HL-60 (cell line): Measurements from ENCODE around the gene SRPK2.
A peak's percentile ranks its signal among the peaks of the same experiment; 100 is the strongest.

ENCODE experiments used
- DNase-seq, 2 experiments: peaks; one replicate each; pipeline ENCODE4 v3.0.0-alpha.2; 2010 to 2020; ENCODE audit warnings: low read depth in 1 of 2, low spot score in 1 of 2
- H3K27ac ChIP-seq: fragments of 250-450 bp; sonication (Bioruptor Pico); replicated peaks from 2 replicates; pipeline ENCODE4 v1.5.1; 2020; ENCODE audit warnings: mild to moderate bottlenecking, moderate library complexity
- H3K27me3 ChIP-seq: fragments of 250-450 bp; sonication (Bioruptor Pico); 2 replicates; pipeline ENCODE4 v1.5.1; 2021; ENCODE audit warnings: mild to moderate bottlenecking, moderate library complexity; ENCODE audit not compliant: insufficient read depth, poor library complexity, severe bottlenecking
- H3K4me3 ChIP-seq: replicated peaks from 2 replicates; pipeline ENCODE4 v1.5.1; 2011; ENCODE audit warnings: mild to moderate bottlenecking, control low read depth, low read length; ENCODE audit not compliant: insufficient read depth
- GABPA ChIP-seq: IDR thresholded peaks from 2 replicates; pipeline ENCODE4 v1.6.1; 2012; ENCODE audit warnings: low read depth
- POLR2AphosphoS5 ChIP-seq: IDR thresholded peaks from 2 replicates; pipeline ENCODE4 v1.6.1; 2012; ENCODE audit warnings: low read depth
- SPI1 ChIP-seq: IDR thresholded peaks from 2 replicates; pipeline ENCODE4 v1.6.1; 2012; ENCODE audit warnings: low read depth, mild to moderate bottlenecking, borderline replicate concordance
- TF ChIP-seq, protein P1 (sequence below): IDR thresholded peaks from one replicate; pipeline ENCODE4 v1.5.1; 2011; ENCODE audit warnings: low read length, control low read depth, inconsistent platforms; ENCODE audit not compliant: insufficient read depth
- TF ChIP-seq, protein P2 (sequence below): IDR thresholded peaks from 2 replicates; pipeline ENCODE4 v1.6.1; 2012; ENCODE audit warnings: low read depth; ENCODE audit not compliant: insufficient replicate concordance

SRPK2 gene

DNA sequence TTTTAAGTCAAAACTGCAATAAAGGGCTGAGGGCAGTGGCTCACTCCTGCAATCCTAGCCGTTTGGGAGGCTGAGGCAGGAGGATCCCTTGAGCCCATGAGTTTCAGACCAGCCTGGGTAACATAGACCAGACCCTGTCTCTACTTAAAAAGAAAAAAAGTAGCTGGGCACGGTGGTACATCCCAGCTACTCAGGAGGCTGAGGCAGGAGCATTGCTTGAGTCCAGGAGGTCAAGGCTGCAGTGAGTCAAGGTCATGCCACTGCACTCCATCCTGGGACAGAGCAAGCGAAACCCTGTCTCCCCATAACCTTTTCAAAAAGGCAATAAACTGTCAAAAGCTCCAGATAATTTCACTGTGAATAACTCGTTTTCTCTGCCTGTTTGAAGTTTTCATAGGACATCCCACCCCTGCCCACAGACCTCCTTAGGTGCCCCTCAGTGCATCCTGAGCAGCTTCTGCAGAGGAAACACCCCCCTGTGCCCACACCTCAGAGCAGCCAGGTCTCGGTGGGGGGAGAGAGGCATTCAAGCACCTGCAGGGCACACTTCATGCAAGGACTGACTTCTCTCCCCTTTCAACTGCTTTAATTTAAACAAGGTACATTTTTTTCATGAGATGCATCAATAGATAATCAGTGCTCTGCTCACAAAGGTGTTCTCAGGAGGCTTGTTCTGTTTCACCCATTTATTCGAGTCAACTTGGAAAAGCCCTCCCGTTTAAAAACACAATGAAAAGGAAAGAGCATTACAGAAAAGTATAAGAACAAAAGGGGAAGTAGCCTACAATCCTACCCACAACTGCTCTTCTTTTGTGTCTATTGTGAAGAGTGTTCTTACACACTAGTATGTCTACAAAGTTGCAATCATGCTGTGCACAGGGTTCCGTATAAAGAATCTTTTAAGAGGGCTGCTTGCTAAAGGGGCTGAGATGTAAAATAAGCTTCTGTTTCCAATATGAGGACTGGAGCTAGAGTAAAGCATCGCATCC lies 269.8 kb downstream of the SRPK2 start:
- H3K27ac ChIP-seq = no peak overlapping the region
- no peak for DNase-seq
- TF ChIP-seq SPI1 (peak; percentile 64; the same call in 1 of the 2 replicates), POLR2AphosphoS5 (no peak)
- no peak overlapping the region for H3K4me3 ChIP-seq
- no peaks in the 10 kb centered on the region for H3K27me3 ChIP-seq

DNA sequence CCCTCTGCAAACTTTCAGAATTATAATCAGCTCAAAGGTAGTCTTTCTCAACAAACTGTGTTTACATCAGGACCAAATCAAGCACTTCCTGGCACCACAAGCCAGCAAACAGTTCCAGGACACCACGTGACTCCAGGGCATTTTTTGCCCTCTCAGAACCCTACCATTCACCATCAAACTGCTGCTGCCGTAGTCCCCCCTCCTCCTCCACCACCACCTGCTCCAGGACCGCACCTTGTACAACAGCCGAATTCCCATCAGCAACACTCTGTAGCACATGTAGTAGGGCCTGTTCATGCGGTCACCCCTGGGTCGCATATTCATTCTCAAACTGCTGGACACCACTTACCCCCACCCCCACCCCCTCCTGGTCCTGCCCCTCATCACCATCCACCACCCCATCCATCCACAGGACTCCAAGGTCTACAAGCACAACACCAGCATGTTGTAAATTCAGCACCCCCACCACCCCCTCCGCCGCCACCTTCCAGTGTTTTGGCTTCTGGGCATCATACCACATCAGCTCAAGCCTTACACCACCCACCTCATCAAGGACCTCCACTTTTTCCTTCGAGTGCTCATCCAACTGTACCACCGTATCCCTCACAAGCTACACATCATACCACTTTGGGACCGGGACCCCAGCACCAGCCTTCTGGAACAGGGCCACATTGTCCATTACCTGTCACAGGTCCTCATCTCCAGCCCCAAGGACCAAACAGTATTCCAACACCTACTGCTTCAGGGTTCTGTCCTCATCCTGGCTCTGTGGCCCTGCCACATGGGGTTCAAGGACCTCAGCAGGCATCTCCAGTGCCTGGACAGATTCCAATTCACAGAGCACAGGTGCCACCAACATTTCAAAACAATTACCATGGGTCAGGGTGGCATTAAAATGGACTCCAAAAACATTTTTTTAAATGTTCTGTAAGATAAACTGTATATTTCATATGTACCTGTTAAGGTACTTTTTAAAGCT lies 276.0 kb downstream of the SRPK2 start:
- H3K27ac ChIP-seq = no peak overlapping the region
- TF ChIP-seq POLR2AphosphoS5 (peak; percentile 43; the same call in 1 of the 2 replicates), SPI1 (no peak)
- DNase-seq = no peak
- no peaks in the 10 kb centered on the region for H3K27me3 ChIP-seq
- no peak overlapping the region for H3K4me3 ChIP-seq

DNA sequence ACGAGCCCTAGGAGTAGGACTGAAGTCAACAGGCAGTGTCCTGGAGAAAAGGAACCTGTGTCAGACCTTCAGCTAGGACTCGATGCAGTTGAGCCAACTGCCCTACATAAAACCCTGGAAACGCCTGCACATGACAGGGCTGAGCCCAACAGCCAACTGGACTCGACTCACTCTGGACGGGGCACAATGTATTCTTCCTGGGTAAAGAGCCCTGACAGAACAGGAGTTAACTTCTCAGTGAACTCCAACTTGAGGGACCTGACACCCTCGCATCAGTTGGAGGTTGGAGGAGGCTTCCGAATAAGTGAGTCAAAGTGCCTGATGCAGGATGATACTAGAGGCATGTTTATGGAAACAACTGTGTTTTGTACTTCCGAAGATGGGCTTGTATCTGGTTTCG lies 281.3 kb downstream of the SRPK2 start:
- Histone ChIP-seq H3K27ac (no peak overlapping the region), H3K27me3 (no peaks in the 10 kb centered on the region), H3K4me3 (no peak overlapping the region)
- TF ChIP-seq POLR2AphosphoS5 (no peak), SPI1 (no peak), GABPA (no peak)
- DNase-seq = no peak

DNA sequence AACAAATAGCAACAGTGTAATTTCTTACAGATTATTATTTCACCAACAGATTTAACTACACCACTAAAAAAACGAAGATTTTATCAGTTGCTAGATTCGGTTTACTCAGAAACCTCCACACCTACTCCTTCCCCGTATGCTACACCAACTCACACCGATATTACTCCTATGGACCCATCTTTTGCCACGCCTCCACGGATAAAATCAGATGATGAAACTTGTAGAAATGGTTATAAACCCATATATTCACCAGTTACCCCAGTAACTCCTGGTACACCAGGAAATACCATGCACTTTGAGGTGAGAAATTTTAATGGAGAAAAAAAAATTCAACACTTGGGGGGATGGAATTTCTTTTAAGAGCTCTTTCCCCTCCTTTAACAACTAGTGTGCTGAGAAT lies 282.2 kb downstream of the SRPK2 start:
- TF ChIP-seq, protein P1, sequence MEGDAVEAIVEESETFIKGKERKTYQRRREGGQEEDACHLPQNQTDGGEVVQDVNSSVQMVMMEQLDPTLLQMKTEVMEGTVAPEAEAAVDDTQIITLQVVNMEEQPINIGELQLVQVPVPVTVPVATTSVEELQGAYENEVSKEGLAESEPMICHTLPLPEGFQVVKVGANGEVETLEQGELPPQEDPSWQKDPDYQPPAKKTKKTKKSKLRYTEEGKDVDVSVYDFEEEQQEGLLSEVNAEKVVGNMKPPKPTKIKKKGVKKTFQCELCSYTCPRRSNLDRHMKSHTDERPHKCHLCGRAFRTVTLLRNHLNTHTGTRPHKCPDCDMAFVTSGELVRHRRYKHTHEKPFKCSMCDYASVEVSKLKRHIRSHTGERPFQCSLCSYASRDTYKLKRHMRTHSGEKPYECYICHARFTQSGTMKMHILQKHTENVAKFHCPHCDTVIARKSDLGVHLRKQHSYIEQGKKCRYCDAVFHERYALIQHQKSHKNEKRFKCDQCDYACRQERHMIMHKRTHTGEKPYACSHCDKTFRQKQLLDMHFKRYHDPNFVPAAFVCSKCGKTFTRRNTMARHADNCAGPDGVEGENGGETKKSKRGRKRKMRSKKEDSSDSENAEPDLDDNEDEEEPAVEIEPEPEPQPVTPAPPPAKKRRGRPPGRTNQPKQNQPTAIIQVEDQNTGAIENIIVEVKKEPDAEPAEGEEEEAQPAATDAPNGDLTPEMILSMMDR = no peak
- no peak for TF ChIP-seq GABPA
- TF ChIP-seq, protein P2, sequence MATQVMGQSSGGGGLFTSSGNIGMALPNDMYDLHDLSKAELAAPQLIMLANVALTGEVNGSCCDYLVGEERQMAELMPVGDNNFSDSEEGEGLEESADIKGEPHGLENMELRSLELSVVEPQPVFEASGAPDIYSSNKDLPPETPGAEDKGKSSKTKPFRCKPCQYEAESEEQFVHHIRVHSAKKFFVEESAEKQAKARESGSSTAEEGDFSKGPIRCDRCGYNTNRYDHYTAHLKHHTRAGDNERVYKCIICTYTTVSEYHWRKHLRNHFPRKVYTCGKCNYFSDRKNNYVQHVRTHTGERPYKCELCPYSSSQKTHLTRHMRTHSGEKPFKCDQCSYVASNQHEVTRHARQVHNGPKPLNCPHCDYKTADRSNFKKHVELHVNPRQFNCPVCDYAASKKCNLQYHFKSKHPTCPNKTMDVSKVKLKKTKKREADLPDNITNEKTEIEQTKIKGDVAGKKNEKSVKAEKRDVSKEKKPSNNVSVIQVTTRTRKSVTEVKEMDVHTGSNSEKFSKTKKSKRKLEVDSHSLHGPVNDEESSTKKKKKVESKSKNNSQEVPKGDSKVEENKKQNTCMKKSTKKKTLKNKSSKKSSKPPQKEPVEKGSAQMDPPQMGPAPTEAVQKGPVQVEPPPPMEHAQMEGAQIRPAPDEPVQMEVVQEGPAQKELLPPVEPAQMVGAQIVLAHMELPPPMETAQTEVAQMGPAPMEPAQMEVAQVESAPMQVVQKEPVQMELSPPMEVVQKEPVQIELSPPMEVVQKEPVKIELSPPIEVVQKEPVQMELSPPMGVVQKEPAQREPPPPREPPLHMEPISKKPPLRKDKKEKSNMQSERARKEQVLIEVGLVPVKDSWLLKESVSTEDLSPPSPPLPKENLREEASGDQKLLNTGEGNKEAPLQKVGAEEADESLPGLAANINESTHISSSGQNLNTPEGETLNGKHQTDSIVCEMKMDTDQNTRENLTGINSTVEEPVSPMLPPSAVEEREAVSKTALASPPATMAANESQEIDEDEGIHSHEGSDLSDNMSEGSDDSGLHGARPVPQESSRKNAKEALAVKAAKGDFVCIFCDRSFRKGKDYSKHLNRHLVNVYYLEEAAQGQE = no peak
- TF ChIP-seq POLR2AphosphoS5 = no peak
- TF ChIP-seq SPI1 = no peak
- no peak for DNase-seq
- Histone ChIP-seq H3K27ac (no peak overlapping the region), H3K27me3 (no peaks in the 10 kb centered on the region), H3K4me3 (no peak overlapping the region)

DNA sequence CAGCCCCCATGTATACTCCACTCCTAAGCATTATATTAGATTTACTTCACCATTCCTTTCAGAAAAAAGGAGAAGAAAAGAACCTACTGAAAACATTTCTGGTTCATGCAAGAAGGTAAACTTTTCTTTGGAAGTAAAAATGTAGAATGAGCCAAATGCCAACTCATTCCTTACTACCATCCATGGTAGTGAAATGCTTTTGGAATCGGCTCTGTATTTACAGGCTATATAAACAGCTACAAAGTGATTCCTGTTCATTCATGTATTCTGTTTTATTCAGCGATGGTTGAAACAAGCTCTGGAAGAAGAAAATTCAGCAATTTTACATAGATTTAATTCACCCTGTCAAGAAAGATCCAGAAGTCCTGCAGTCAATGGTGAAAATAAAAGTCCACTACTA lies 283.1 kb downstream of the SRPK2 start:
- H3K27me3 ChIP-seq = no peaks in the 10 kb centered on the region
- H3K4me3 ChIP-seq = no peak overlapping the region
- DNase-seq = no peak
- TF ChIP-seq GABPA = no peak
- TF ChIP-seq SPI1 = no peak
- TF ChIP-seq, protein P1 = no peak
- TF ChIP-seq POLR2AphosphoS5 = no peak
- TF ChIP-seq, protein P2 = no peak
- H3K27ac ChIP-seq = no peak overlapping the region
